ENCODE measurements around the gene DMKN.
A peak's percentile ranks its signal among the peaks of the same experiment; 100 is the strongest.

GRCh38 chr19:35509861-35510625, 3.4 kb downstream of the DMKN start:
- TF ChIP-seq, protein P1, sequence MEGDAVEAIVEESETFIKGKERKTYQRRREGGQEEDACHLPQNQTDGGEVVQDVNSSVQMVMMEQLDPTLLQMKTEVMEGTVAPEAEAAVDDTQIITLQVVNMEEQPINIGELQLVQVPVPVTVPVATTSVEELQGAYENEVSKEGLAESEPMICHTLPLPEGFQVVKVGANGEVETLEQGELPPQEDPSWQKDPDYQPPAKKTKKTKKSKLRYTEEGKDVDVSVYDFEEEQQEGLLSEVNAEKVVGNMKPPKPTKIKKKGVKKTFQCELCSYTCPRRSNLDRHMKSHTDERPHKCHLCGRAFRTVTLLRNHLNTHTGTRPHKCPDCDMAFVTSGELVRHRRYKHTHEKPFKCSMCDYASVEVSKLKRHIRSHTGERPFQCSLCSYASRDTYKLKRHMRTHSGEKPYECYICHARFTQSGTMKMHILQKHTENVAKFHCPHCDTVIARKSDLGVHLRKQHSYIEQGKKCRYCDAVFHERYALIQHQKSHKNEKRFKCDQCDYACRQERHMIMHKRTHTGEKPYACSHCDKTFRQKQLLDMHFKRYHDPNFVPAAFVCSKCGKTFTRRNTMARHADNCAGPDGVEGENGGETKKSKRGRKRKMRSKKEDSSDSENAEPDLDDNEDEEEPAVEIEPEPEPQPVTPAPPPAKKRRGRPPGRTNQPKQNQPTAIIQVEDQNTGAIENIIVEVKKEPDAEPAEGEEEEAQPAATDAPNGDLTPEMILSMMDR (IDR thresholded peaks at IDR 0.05; ENCODE audit: extremely low read depth in 1 of 2, insufficient read depth in 1 of 2, low read depth in 1 of 2, low read length in 2 of 2), result peak; percentile 88 to 94
- TF ChIP-seq EZH2 (IDR thresholded peaks at IDR 0.05; ENCODE audit: borderline replicate concordance, low read depth, low read length, severe bottlenecking), result peak; percentile 96
- no peak for TF ChIP-seq POLR2AphosphoS5 (IDR thresholded peaks at IDR 0.05; ENCODE audit: insufficient read depth, low read depth, low read length)

All from endothelial cell of umbilical vein (primary cell).